GM19023 (cell line): ENCODE measurements around the gene FADS6.

Experiments
- ATAC-seq: cut with Tn5 transposase; IDR thresholded peaks from one replicate; pipeline ENCODE4 v1.9.1; 2021; ENCODE audit warnings: mild to moderate bottlenecking, moderate library complexity; ENCODE audit not compliant: unreplicated experiment

Gene FADS6

DNA sequence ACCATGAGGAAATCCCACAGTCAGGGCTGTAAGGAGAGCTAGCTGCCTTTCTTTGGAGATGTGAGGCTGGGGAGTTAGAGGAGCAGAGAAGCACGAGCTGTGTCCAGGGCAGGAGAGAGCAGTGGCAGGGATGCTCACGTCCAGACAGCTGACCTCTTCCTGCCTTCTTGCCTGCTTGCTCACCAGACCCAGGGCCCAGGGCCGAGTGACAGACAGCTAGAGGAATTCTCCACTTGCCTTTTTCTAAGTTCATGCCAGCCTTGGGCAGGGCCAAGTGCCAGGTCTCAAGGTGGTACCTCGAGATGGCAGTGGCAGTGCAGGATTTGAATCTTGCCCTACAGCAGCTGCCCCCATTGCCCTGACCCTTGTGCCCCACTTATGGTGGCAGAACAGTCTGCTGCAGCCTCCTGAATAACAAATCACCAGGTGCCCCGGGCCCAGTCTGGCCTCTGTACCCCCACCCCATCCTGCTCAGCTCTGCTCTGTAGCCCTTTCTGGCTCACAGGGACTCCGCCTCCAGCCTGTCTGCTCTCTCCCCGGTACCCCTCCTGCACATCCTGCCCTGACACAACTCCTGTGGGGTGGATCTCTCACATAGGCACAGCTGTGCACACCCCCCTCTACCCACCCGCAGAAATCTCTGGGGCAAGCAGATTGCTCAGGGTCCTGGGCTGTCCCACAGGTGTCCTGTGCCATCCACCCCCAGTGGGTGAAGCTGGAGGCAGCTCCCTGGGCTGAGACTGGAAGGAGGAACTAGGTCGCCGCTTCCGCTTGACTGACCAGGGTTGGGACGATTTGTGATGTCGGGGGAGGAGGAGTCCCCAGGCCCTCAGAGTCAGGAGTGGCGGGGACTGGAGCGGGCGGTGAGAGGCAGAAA is 59.7 kb downstream of the FADS6 start:
- ATAC-seq: no peak

DNA sequence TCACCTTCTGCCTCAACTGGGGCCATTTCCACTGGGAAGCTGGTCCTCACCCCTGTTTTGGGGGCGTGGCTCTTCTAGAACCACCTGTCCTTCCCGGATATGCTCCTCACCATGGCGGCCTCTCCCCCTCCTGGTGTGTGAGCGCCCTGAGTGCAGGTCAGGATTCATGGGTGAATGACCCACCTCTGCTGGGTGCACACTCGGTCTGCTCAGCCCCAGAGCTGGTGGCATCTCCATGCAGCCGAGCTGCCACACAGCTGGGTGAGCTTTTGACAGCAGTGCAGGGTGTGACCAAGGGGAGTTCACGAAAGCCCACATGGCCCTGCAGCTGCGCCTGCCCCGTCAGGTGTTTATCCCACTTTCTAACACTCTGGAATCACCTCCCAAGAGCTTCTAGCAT is 61.0 kb downstream of the FADS6 start:
- no peak for ATAC-seq

DNA sequence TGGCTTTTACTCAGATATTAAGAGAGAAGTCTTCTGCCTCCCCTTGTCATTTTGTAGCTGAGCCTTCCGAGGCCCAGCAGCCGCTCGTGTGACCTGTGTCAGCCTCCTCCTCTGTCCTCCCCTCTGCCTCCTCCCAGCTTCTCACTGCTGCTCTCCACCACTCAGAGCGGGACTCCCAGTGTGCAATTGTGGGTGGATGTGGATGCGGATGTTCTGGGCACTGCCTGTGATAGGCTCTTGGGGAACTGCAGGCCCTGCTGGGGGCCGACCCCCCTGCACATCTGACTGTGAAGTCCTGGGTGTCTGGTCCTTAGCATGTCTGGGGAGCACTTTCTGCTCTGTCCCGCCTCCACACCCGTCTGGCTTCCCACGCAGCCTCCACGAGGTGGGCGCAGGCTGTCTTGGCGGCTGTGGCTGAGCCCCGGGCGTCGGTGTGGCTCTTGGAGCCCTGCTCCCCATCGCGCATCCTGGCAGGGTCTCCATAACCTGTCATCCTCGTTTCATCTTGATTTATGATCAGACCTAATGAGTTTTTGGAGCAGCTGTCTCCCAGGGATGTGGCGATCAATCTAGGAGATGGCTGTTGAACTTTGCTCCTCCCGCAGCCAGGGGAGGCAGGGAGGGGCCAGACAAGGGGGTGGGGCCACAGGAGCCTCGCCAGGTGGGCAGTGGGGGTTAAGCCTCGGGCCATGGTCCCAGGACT is 61.8 kb downstream of the FADS6 start:
- no peak for ATAC-seq

DNA sequence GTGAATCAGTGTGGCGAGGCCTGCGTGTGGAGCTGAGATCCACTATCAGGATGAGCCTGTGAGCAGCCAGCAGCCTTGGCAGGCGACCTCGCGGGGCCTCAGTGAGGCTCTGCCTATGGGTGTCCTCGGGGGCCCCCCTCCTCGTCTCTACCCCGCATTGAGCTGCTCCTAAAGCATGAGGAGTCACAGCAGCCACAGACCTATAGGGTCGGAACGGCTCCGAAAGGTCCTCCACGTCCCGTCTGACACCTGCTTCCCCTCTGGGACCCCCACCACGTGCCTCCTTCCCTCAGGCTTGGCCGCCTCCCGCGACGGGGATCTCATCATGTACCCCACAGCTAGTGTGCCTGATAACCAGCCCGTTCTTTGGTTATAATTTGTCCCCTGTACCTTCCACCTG is 62.6 kb downstream of the FADS6 start:
- no peak for ATAC-seq

DNA sequence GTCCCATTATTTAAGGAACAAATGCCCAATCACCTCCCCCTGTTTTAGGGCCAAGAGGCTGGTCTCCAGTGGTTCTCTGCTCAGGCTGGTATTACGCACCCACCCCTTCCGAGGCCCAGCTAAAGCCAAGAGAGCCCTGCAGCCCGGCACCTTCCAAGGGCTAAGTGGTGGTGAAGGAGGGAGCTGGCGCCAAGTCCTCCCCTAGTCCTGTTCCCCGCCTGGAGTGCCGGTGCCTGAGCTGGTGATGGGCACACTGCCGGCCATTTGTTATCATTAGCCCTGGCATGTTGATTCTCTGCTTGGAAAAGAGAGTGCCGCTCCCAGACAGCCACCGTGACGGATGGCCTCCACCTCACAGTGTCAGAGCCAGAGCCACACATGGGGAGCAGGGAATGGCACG is 65.6 kb downstream of the FADS6 start:
- no peak for ATAC-seq
